HG02981 (cell line): ENCODE data around the gene SGPL1.

ENCODE experiments used
- ATAC-seq: cut with Tn5 transposase; IDR thresholded peaks from one replicate; pipeline ENCODE4 v1.9.1; 2021; ENCODE audit warnings: mild to moderate bottlenecking, moderate library complexity; ENCODE audit not compliant: unreplicated experiment

The SGPL1 gene

DNA sequence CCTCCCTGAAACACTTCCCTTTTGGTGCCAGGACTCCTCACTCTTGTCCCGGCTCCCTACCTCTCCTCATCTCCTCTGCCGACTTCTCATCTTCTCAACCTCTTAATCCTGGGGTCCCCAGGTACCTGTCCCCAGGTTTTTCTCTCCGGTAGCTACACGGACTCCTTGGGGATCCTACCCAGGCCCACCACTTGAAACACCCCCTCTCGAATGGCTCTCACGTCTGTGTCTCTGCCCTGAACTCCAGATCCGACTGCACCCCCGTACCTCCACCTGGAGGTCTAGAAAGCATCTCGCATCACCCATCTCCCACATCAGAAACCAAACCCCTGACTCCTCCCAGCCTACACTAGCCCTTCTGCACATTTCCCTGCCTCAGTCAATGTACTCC is 35.4 kb upstream of the SGPL1 start:
- no peak for ATAC-seq

DNA sequence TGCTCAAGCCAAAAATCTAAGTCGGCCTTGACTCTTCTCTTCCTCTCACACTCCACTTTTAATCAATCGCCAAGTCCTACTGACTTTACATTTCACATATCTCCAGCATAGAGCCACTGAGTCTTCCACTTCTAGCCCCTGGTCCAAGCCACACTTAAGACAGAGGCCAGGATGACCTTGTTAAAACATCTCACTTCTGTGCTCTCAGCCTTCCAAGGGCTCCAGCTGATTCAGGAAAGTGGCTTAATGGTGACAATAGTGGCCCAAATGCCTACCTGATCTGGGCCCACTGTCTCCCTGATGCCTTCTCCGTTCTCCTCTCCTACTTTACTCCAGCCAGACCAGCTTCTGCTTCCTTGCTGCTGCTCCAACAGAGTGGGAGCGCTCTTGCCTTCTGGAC is 35.0 kb upstream of the SGPL1 start:
- no peak for ATAC-seq

DNA sequence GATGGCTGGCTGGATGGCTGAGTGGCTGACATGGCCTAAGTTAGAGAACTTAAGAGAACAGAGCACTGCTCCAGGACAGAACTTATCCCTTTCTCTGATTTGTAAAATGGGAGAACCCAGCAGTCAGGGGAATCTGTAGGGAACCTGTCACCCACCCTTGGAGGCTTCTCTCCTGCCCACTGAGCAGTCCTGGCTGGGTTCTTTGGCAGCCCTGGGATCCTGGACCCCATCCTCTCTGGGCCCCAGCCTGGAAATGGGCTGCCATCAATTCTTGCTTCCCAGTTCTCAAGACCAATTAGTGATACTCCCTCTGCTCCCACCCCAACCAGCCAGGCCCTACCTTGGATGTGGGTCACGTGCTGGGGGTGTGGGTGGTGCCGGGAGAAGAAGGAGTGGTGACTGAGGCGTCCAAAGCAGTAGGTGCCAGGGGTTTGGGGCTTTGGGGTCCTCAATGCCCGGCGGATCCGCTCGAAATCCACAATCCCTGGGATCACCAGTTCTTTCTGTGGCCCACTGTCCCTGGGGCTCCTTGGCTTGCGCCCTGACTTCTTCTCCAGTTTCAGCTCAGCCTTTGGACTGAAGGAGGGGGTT is 34.2 kb upstream of the SGPL1 start:
- ATAC-seq, result no peak

DNA sequence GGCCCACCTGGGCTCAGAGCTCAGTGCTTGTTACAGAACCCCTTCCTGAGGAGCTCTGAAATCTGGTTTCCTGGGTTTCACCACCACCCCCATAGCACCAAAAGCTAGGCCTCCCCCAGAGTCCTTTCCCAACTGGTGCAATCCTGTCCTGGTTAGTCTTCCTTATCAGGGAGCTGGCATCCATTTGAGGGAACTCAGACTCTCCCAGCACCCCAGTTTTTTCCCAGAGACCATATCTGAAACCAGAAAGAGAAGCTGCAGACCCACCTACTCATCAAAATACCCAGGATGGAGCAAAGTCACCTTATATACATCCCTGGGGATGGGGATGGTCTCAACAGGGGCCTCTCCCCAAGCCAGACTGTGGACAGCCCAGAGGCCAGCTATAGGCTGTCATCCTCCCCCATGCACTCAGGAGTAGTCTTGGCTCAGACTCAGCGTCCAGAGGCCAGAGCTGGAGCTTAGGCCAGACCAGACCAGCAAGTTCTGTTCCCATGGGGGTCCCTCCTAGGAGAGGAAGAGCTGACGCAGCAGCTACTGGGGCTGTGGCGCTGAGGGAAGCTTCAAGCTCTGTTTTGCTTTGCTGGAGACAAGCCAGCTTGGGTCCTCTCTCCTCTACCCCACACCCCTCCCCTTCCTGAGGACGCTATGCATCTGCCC is 33.5 kb upstream of the SGPL1 start:
- no peak for ATAC-seq

DNA sequence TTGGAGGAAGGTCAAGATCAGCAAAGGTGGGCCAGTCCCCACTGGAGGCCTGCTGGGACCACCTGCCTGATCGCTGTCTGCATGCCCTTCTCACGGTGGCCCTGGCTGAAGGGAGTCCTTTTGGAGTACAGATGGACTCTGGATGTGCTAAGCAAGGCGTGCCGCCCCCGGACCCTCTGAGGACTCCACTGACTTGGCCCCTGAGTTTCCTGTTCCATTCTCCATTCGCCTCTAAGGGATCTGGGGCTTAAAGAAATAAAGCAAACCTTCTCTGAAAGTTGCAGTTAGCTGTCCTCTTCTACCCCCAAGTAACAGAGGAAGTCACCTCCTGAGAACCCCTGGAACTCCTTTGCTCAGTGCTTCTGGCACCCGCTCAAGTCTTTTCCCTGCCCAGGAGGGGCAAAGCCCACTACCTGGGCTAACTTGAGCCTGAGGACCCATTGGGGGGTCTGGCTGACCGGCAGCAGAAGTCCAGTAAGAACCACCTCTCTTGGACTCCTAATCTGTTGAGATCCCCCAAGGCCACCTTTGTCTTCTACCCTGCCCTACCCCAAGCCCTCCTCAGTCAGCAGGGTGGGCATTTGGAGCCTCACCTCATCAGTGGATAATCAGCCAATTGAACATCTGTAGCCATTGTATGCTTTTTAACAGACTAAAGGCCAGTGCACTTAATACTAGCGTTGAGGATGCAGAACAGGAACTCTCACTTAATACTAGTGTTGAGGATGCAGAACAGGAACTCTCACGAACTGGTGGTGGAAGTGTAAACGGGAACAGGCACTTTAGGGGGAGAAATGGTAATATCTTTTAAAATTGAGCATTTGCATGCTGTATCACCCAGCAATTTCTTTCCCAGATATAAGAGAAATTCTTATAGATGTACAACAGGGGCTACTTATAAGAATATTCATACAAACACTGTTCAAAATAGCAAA is 32.7 kb upstream of the SGPL1 start:
- no peak for ATAC-seq

DNA sequence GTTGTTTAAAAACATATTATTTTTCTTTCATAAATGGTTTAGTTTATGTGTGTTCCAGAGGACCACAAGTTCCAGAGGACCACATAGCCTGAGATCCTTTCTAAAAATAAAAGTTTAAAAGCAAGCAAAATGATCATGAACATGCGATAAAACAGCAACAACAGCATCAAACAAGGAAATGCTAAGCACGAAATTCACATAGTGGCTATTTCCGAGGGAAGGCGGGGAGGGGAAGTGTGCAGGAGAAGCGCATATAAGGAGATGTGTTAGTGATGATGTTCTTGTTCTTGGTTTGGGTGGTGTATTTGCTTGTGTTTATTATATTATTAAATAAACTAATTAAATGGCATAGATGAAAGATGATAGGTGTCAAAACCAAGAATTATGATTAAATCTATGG is 31.7 kb upstream of the SGPL1 start:
- ATAC-seq, result no peak

DNA sequence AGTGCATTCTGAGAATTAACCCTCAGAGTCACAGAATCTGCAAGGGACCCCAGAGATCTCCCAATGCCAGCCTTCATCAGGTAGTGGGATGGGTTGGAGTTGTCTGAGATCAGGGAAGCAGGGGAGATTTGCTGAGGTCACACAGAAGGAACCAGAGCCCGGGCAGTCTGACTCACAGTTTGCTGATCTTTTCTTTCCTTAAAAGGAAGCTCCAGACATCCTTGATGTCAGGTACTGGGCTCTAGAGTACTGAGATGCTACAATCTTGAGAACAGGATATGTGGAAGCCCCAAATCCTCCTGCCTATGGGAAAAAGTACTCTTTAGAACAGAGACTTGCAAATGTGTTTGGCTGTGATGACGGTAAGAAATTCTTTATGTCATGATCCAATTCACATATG is 31.3 kb upstream of the SGPL1 start:
- ATAC-seq, result no peak

DNA sequence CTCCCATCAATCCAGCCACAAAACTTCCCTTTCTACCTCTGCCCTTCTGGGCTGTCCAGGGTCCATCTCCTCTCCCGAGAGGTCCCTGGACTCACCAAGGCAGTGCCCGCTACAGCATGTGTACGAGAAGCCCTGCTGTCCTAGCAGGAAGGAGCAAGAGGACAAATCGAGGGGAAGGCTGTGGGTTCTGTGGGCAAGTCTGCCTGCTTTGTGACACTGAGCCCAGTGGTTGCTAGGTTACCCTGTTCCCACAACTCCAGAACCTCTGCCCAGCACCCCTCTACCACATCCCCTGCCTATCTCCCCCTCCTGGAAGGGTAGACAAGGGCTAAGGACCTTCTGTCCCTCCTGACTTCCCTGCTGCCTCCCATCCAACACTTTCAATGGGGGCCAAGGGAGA is 30.6 kb upstream of the SGPL1 start, which contains the start of gene TBATA:
Gene TBATA, minus strand, starts transcription at position 188 of the 400 bp plus-strand sequence. CDS start 1,998 bp downstream, outside the sequence.
- ATAC-seq, result no peak

DNA sequence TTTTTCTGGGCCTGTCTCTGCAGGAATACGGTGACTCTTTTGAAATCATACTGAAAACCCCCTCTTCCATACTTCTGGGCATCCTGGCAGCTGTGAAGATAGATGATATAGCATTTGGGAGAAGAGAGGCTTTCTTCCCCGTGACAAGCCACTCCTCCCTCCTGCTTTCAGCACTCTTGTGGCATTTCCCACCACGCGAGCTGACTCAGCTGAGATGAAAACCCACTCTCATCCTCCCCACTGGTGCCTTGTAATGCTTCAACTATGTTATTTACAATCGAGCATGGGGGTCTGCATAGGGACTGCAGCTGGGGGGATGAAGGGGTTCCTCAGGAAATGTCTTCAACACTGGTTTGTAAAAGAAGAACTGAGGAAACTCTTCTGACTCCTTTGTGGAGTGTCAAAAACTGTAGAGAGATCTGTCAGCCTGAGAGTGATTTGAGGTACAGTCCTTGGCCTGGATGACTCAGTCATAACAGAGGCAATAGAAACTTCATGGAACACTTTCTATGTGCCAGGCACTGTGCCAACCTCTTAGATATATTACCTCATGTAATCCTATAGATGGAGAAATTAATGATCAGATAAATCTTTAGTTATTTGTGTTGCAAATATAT is 28.8 kb upstream of the SGPL1 start:
- ATAC-seq, result no peak

DNA sequence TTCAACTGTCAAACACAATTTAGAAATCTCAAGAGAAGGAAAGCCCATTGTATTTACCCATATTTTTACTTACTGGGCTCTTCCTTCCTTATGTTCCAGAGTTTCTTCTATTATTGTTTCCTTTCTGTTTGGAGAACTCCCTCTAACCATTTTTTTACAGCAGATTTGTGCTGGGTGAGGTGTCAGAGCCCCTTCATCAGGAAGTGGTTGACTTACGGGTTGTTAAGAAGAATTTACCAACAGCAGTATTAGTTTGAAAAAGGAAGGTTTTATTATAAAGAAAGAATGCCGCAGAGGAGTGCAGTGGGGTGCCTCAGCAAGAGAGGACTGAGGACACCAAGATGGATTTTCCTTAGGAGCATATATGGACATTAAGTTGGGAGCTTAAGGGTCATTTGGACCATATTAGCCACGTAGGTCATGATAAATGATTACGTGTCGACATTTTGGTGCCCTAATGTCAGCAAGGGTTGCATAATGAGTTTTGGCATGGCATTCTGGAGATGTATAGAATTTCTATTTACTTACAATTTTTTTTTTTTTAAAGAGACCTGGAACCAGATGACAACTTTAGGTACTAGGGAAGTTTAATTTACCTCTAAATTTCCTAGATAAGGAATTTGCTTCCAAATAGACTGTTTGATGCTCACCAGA is 24.2 kb upstream of the SGPL1 start:
- ATAC-seq, result no peak

DNA sequence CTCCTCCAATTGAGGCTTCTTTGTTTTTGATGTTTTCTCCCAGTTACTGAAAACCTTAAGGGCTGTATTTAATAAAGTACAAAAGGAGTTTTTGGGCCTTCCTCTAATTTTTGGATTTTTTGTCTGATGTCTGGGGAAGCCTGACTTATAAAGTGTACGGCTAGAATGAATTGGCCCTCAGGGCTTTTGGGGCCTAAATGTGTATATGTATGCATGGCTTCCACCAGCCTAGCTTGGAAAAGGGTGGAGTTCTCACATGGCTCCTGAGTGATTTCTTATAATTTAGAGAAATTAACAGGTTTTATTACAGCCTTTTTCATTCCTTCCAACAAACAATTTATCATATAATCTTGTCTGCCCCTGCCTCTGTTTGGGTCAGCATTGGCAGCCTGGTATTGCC is 20.1 kb upstream of the SGPL1 start:
- no peak for ATAC-seq

DNA sequence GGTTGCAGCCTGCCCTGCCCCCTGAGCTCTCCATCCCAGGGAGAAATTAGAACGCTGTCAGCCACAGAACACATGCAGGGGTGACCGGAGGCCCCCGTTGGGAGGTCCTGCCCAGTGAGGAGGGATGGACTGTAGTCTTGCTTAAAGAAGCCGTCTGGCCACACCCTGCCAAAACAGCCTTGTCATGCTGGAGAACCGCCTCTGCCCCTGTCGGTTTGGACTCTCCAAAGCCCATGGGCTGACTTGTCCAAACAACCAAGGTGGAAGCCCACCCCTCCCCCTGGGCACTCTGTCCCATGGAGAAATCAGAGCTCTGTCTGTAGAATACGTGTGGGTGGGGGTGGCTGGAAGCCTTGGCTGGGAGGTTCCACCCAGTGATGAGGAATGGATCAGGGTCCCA is 17.9 kb upstream of the SGPL1 start:
- no peak for ATAC-seq

DNA sequence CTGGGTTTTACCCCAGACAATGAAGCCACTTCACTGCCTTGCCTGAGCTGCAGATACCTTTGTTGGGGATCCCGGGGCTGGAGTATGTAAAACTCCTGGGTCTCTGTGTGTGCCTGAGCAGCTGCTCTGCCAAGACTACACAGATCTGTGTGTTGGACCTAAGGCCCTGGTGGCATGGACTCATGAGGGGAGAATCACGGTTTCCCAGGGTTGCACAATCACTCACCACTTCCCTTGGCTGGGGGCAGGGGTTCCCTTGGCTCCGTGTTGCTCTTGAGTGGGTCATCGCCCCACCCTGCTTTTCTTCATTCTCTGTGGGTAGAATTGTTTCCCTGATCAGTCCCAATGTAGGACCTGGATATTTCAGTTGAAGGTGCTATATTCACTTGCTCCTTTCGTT is 16.6 kb upstream of the SGPL1 start:
- no peak for ATAC-seq

DNA sequence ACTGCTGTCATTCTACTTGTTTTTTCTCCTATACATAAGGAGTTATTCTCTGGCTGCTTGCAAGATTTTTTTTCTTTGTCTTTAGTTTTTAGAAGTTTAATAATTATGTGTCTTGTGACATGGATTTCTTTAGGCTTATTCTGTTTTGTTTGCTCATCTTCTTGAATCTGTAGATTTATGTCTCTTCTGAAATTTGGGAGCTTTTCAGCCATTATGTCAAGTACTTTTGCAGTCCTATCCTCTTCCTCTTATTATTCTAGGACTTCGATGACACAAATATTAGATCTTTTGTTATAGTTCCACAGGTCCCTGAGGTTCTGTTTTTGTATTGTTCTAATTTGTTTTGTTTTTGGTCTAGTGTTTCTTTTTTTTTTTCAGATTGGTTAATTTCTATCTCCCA is 13.9 kb upstream of the SGPL1 start:
- ATAC-seq, result no peak

DNA sequence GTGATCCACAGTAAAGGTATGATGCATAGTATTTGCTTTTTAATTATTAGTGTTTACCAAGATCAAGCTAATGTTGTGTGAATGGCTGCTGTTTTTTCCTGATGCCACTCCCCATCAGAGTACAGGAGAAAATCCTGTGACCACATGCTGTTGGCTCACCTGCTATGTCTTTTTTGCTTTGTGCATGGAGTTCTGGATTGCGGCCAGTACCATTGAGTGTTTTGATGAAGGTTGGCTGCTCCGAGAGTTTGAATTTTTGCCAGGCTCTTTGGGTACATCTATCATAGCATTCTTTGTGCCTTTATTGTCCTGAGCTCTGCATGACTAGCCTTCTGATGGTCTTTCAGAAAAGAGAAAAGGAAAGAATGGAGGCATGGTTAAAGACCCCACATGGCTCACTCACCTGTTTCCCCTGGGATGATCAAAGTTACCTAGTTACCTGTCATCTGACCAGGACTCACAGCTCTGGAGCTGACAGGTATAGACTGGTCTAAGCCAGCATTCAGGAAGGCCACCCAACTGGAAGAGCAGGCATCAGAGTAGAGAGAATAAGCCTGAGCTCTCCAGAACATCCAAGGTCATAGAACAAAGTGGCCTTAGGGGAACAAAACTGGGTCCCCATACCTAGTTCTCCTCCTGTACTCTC is 11.8 kb upstream of the SGPL1 start:
- no peak for ATAC-seq

DNA sequence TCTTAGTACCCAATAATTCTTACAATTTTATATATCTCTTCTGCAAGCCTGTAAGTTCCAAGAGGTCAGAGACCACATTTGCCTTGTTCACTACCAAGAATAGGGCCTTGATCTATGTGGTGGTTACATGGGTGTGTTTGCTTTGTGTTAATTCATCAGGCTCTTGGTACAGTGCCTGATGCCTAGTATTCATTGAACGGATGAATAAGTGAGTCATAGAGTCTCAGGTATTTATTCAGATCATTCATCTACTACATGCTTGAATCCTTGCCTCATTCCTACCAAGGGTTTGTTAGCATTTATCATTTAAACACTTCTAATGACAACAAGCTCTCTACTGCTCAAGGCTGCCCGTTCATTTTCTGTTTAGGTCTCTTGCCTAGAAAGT is 11.3 kb upstream of the SGPL1 start:
- ATAC-seq, result no peak

DNA sequence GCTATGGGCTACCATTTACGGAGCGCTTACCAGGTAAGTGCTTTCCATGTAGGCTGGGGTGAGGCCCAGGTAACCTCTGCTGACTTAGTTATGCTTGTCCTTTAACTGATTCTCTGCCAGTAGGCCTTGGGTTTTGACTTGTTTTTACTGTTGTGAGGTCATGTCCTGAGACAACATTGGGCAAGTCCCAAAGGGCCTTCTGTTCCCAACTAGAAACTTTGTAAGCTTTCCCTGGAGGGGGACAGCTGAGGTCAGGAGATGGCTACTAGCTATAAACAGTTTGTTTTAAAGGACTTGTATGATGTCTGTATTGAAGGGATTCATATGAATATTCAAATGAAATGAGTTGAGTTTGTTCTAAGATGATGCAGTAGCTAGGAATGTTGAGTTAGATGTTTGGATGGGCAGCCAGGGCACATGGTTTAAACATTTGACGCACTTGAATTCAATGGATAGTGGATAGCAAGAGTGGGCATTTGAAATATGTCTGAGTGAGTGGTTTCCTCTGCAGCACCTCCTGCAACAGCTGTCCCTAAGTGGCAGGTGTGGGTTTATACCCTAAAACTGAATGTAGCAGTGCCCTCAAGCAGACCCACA is 10.0 kb upstream of the SGPL1 start:
- no peak for ATAC-seq

DNA sequence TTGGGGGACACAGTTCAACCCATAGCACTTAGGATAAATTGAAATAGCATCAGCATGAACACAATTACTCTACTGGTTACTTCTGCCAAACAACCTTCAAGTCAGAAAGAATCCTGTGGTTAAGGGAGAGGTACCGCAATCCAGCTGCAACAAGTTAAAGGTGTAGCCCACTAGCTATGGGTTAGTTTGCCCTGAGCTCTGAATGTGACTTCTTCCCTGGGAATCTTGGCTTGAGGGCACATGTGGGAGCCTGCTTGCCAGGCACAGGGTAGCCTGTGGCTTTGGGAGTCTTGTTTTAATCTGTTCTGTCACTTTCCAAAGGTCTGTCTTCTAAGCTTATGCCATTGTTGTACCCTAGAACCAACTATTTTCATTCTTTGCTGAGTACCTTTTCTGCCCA is 8.9 kb upstream of the SGPL1 start:
- no peak for ATAC-seq

DNA sequence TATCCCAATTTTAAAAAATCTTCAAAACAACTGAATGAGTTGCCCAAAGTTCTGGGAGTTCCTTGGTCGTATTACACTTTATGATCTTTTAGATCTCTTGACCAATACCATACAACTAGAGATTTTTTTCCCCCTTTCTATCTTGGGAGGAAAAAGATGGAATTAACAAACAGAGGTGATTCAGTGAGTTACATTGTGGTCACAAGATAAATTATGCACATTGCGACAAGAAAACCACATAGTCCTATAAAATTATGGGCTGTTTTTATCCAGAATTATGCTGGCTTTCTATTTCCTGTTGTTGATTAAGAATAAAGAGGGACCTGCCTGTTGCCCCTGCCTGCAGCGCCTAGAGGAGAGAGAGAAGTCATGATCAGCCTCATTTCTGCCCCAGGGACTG is 8.2 kb upstream of the SGPL1 start:
- no peak for ATAC-seq

DNA sequence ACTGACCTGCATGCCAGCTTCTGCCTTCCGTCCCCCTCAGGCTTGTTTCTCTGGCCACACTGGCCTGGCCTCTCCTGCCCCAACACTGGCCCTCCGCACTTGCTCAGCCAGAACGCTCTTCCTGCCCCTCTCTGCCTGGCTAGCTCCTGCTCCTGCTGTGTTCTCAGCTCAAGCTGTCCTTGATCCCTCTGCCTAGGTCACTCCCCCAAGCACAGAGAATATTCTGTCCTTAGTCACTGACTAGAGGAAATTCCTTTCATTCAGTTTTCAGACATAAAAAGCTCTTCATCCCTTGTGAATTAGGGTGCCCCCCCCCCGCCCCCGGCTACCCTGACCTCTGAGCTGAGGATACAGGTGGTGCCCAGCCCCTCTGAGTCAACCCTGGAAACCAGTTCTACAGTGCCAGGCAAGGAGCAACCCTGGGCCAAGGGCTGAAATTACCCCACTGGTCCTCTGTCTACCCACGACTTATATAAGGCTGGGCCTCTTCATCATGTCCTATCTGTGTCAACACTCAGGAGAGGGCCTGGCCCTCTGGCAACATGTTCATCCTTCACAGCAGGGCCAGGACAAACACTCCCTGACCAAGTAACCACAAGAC is 6.6 kb upstream of the SGPL1 start:
- no peak for ATAC-seq
